ENCODE results near the gene LMF1. TPM values are rescaled to one million over a fixed set of nuclear protein-coding genes. Genes with fewer than 3 reads are reported as not detected.

LMF1 gene
- total and polyA plus RNA-seq, 2 of the 8 experiments (the other 6 are each of a cell fraction or from before 2014, with no cell fraction given) = 3.5 to 9.1 TPM

- no peak for TF ChIP-seq CHD7 (IDR thresholded peaks at IDR 0.05; ENCODE audit: insufficient replicate concordance, low read length)
- TF ChIP-seq EZH2 (IDR thresholded peaks at IDR 0.05; ENCODE audit: low read depth, low read length, severe bottlenecking) = no peak
- TF ChIP-seq PHF8 (conservative IDR thresholded peaks at IDR 0.05; ENCODE audit: low read depth, low read length) = no peak
- TF ChIP-seq POU5F1 (IDR thresholded peaks at IDR 0.05; ENCODE audit: low read depth, low read length) = no peak
Measured at GRCh38 chr16:1008085-1008484, 37.3 kb upstream of the LMF1 start (continued).

Measured in H1 (cell line).